Hematopoietic multipotent progenitor cell treated with erythropoietin and hydrocortisone succinate and interleukin-3 and kit ligand, for 15 days (in vitro differentiated cells): ENCODE results near the gene SLC28A1.

Experiments
- DNase-seq: peaks from one replicate; pipeline ENCODE4 v3.0.0-alpha.2; 2015; ENCODE audit warnings: low spot score

Gene SLC28A1

DNA sequence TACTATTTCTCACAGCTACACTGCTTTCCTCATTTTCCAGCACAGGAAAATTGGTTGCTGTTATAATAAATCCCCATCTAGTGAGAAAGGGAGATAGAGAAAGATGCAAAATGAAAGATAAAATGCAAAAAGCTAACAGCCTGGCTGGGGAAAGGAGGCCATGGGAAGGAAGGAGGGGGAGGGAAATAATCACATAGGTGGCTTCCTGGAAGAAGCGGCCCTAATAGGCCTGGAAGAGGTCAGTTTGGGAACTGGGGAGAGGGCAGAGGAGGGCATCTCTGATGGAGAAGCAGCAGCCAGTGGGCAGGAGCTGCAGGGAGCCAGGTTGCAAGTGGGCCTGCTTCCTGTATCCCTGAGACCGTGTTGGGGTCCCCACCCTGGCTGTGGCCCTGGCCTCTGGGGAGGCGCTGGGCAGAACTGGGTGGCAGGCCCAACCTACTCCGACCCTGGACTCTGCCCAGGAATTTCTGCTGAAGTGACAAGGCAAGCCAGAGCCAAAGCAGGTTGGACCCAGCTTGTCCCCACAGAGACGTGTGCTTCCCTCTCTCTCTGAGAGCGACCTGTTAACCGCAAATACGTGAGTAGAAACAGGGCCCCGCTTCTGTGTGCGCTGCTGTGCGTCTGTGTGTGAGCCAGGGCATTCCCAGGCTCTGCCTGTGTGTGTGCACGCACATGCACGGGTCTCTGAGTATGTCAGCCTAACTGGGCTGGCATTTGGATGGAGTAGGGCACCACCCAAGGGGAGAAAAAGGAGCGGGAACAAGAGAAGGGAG is 1.9 kb downstream of the SLC28A1 start:
- DNase-seq = no peak

DNA sequence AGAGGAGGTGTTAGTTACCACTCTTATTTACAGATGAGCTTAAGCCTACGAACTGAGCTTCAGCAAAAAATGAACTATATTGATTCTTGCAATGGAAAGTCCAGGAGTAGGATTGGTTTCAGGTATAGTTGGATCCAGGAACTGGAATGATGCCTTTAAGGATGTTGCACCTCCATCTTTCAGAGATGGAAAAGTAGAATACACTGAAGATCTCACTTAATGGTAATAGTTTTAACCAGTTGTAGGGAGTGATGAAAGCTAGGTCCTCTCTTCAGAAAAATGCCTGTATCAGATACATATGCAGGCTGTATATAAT is 2.5 kb downstream of the SLC28A1 start:
- DNase-seq = no peak

DNA sequence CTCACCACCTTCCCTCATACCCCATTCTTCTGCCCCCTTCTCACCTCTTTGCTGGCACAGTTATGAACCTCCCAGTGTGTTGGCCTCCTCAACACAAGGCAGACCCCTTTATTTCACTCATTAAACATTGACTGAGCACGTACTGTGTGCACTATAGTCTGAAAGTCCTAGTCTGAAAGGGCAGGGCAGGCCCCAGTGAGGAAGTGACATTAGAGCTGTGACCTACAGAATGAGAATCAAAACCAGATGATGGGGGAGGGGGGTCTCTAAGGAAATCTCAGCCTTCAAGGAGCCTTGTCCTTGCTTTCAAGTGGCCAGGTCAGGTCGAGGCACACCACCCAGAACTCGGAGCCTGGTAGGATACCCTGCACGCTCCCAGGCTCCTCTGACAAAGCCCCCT is 3.5 kb downstream of the SLC28A1 start:
- DNase-seq = no peak

DNA sequence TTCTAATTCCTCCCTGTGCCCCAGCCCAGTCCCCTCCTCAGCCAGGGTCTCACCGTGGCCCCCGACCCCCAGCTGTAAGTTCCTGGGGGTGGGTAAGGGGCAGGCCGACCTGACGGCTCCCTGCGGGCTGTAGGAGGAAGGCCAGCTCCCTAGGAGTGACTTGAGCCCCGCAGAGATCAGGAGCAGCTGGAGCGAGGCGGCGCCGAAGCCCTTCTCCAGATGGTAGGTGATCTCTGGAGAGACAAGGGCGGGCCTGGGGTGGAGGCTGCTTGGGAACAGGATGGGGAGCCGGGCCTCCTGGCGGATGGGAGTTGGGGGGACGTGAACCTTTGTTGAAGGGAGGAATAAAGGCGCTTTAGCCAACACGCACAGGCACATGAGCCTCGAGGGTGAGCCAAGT is 4.2 kb downstream of the SLC28A1 start:
- no peak for DNase-seq

DNA sequence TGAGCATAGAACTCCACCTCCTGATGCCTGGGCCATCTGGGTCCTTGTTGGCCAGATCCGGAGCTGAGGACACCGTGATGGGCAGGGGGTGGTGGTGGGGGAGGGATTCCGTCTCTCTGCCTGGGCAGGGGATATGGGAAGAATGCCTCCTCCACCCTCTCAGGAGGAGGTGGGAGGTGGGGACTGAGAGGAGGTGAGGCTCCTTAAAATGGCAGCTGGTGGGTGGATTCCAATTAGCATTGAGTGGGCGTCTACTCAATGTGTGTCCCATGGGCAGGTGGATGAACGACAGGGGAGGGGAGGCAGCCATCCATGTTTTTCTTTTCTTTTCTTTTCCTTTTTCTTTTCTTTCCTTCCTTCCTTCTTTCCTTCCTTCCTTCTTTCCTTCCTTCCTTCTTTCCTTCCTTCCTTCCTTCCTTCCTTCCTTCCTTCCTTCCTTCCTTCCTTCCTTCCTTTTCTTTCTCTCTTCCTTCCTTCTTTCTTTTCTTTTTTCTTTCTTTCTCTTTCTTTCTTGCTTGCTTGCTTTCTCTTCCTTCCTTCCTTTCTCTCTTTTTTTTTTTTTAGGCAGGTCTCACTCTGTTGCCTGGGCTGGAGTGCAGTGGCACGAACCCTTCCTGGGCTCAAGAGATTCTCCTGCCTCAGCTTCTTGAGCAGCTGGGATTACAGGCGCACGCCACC is 5.0 kb downstream of the SLC28A1 start:
- DNase-seq = no peak

DNA sequence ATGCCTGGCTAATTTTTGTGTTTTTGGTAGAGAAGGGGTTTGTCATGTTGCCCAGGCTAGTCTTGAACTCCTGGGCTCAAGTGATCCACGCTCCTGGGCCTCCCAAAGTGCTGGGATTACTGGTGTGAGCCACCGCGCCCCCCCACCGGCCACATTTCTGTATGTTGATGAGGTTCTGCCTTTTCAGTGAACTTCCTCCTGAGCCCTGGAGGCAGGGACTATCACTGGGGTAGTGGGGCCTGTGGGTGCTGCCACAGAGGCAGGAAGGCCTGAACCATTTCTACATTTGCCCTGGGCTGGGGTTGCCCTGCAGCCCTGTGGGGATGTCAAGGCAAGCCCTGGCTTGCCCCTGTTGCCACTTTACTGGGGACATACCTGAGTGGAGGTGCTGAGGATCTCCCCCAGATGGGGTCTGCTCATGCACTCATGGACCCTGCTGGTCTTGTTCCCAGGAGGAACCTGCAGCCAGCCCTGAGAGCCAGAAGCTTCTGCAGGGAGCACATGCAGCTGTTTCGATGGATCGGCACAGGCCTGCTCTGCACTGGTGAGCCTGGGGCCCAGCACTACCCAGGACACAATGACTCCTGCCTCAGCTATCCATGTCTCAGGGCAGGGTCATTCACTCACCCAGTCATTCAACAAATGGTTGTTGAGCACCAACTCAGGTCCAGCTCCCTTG is 5.7 kb downstream of the SLC28A1 start:
- no peak for DNase-seq

DNA sequence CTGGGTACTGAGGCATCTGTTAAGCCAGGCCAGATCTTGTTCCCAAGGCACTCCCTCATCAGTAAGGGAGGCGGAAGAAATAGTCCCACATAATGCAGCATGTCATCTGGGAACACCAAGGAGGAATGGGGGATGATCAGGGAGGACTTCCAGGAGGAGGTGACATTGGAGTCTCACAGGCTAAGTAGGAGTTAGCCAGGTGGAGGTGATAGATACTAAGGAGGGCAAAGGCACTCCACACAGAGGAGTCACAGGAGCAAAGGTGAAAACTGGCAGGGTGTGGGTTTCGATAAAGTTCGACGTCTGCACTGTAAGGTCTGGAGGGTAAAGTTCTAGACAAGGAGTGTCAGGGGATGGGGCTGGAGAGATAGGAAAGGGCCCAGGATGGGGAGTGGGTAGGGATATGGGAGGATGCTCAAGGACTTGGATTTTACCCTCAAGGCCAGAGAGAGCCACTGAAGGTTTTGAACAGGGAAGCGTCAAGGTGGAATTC is 6.3 kb downstream of the SLC28A1 start:
- no peak for DNase-seq

DNA sequence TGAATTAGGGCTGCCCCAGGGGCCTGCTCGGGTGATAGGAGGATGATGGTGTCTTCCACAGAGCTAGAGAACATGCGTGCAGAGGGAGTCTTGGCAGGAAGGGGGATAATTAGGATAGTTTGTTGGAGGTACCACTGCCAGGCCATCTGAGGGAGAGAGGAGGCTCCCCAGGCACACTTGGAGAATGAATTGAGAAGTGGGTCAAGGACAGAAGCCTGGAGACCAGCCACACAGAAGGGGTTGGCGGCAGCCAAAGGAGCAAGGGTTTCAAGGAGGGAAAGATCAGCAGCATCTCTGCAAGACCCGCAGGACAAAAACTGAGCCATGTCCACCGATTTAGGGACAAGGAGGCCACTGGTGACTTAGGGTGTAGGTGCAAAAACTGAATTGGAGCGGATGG is 6.9 kb downstream of the SLC28A1 start:
- no peak for DNase-seq

DNA sequence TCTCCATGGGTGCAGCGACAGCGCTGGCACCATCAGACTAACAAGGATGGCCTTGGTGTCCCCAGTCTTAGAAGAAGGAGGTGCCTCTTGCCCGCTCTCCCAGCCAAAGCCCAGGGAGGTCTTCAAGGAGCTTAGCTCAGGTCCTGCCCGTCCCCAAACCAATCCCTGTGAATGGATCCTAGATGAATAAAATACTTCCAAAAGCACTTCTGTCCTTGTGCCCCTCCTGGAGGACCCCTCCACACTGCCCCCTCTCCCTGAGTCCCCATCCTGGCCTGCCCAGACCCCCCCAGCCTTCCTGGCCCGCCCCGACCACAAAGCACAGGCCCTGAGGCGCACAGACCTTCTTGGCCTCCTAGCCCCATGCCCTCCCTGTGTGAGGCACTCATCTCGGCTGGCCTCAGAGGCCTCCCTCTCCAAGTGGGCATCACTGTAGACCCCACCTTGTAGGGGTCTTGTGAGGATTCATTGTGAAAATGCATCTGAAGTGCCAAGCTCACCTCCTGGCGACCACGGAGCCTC is 8.4 kb downstream of the SLC28A1 start:
- DNase-seq = no peak

DNA sequence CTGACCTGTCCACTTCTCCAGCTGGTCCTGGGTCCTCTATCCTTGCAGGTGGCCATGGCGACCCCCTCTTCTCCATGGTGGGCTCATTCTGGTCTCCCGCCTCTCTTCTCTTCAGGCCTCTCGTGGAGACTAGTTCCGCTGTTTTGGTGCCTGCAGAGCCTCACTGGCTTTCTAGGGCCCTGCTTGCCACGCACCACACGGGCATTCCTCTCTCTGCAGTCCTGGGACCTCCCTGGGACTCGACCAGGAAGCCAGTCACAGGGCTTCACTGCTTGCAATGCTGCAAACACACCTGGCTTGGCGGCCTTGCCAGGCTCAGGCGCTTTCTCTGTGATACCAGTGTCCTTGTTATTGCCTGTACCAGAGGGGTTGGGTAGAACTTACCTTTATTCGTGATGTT is 9.1 kb downstream of the SLC28A1 start:
- no peak for DNase-seq

DNA sequence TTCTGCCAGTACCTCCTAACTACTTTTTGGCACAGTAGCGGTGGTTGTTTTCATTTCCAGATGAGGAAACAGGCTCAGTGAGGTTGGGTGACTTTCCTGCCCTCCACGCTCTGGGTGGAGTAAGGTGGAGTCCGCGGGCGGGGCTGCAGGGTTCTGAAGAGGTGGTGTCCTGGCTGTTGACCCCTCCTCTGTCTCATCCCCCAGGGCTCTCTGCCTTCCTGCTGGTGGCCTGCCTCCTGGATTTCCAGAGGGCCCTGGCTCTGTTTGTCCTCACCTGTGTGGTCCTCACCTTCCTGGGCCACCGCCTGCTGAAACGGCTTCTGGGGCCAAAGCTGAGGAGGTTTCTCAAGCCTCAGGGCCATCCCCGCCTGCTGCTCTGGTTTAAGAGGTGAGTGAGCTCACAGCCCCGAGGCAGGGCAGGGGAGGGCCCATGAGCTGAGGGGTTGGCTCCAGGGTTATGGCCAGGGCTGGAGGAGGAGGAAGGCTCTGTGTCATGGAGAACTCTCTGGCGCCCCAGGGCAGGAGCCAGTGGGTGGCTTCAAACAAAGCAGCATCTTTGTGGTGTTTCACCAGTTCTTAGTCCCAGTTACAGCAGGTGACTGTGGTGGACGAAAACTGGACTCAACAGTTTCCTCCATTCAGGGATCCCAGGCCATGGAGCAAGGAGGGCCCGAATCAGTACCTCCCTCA is 10.4 kb downstream of the SLC28A1 start:
- DNase-seq = no peak

DNA sequence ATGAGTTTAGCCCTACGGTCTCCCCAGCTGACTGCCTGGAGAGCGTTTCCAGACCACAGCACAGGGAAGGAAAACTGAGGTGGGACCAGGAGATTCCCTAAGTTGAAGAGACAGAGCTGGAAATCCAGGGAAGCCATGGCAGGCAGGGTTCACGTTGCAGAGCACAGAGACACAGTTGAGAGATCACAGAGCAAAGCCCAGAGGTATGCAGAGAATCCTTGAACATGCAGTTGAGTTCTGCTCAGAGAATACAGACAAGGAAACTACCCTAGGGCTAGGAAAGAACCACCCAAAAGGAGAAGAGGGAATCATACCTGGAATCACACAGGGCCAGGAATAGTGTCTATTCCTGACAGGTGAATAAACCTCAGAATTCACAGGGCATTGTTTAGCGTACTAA is 14.3 kb downstream of the SLC28A1 start:
- no peak for DNase-seq

DNA sequence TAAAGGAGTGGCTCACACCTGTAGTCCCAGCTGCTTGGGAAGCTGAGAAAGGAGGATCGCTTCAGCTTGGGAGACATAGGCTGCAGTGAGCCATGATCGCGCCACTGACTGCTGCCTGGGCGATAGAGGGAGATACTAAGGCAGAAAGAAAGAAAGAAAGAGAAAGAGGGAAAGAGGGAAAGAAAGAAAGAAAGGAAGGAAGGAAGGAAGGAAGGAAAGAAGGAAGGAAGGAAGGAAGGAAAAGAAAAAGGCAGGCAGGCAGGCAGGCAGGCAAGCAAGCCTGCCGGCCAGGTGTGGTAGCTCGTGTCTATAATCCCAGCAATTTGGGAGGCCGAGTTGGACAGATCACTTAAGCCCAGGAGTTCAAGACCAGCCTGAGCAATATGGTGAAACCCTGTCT is 15.3 kb downstream of the SLC28A1 start:
- DNase-seq = no peak

DNA sequence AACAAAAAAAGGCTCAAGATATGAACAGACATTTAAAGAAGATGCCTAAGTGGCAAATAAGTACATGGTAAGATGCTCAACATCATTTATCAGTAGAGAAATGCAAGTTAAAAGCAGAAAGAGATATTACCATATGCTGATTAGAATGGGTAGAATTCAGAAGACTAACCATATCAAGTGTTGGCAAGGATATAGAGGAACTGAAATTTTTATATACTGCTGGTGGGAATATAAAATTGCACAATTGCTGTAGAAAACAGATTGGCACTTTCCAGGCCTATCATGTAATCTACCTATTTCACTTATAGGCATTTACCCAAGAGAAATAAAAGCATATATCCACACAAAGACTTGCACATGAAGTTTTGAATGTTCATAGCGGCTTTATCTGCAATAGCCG is 17.1 kb downstream of the SLC28A1 start:
- DNase-seq = no peak

DNA sequence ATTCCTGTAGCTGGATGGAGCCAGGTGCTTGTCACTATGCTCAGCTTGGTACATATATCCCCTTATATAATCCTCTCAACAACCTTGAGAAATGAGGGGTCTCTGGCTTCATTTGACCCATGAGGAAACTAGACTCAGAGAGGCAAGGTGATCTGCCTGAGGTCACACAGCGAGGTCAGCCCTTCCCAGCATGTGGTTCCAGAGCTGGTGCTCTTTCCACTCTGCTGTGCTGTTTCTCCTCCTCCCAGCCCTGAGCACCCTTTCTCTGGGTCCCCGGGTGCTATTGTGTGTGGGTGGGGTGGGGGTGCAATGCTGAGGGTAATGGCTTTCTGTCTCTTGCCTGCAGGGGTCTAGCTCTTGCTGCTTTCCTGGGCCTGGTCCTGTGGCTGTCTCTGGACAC is 19.3 kb downstream of the SLC28A1 start:
- DNase-seq = no peak

DNA sequence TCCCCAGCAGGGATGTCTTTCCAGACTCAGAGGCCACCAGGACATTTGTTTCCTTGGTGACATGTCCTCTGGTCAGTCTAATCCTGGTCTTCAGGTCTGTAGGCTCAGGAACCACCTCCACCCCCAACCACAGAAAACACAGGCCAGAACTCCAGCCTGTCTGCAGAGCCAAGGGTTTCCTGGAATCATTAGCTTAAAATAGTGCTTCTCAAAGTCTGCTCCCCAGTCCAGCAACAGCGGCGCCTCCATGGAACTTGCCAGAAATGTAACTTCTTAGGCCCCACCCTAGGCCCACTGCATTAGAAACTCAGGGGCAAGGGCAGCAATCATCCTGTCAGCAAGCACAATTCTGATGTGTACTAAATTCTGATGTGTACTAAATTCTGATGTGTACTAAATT is 20.0 kb downstream of the SLC28A1 start:
- no peak for DNase-seq

DNA sequence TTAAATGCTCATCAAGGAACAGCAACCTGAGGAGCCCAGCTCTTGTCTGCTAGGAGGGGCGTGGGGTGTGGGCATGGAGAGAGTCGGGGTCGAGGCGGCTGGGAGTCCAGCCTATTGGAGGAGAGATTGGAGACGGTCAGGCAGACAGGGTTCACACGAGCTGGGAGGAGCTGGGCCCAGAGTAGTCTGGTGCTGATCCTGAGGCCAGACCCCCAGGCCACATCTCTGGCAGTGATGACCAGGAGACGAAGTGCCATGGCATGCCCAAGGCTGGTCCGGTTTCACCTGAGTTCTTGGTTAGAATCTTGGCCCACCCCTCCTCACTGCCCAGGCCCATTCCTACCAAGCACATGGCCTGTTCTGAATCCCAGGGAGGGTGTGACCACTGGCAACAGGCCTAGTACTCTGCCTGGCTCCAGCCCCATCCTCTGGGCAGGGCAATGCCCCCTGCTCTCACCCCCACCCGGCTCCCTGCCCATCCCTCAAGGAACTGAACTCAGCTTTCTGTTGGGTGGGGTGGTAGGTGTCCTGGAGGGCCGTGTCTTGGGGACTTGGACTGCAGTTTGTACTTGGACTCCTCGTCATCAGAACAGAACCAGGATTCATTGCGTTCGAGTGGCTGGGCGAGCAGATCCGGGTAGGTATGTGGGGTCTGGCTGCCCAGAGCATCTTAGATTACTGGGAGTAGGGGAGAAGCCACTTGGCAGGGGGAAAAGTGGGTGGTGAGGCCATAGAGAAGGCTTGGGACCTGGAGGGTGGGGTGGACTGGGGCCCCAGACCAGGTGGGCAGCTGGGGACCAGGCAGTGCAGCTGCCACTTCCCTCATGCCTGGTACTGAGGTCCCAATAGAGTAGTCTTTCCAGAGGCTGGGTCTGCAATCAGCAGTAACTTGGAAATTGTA is 20.8 kb downstream of the SLC28A1 start:
- no peak for DNase-seq

DNA sequence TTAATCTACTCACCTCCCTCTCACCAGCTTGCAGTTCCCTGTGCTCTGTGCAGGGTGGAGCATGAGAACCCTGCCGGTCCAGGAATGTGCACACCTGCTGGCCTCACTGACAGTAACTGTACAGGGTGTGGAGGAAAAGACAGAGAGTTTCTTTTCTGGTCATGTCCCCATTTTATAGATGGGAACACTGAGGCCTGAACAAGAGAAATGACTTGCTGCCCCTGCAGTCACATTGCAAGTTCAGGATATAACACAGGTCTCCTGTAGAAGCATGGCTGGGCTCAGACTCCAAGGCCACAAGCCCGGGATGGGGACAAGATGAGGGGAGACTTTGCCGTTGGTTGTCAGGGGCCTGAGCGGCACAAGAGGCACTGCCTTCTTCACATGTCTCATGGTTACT is 23.3 kb downstream of the SLC28A1 start:
- DNase-seq = no peak

DNA sequence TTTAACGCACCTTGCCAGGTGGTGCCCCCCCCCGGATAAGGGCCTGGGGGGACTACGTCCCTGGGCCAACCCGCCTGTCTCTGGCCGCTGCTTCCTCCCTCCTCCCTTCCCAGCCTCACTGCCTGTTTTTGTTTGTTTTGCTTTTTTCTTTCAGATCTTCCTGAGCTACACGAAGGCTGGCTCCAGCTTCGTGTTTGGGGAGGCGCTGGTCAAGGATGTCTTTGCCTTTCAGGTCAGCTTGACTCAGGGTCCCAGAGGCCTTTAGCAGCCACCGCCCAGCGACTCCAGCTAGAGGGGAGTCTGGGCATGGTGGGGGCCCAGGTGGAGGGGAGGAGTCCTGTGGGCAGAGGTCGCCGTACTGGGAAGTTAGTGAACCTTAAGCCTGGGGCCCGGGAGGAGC is 24.1 kb downstream of the SLC28A1 start:
- no peak for DNase-seq

DNA sequence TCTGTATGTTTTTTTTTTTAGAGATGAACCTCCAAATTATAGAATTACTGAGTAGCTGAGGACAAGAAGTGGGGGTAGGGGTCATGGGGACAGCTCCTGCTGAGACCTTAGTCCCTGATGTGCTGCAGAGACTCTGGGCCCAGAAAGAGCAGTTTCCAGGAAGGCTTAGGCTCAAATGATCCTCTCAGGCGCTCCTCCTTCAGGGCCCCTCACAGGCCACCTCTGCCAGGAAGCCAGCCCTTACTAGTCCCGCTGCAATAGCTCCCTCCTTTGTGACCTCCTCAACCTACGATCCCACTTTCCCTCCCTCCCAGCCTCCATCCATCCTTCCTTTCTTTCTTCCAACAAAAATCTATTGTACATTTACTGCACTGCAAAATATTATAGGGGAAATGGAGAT is 24.6 kb downstream of the SLC28A1 start:
- no peak for DNase-seq

DNA sequence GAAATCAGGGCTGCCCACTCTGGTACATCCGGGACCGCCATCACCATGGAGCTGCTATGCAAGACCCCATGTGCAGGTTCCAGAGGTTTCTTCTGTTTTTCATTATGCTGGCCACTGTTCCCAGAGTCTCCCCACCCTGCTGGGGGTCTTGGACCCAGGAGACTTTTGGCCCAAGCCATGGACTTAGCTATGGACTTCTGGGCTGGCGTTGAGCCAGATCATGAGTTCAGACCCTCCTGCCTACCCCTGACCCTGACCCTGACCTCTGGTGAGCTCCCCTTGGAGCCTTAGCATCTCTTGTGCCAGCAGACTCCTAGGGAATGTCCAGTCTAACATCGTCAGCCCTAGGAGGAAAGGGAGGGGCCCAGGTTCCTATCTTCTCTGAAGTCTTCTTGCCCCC is 25.3 kb downstream of the SLC28A1 start:
- no peak for DNase-seq
